Measurements from ENCODE around the gene TAS2R38.

DNA sequence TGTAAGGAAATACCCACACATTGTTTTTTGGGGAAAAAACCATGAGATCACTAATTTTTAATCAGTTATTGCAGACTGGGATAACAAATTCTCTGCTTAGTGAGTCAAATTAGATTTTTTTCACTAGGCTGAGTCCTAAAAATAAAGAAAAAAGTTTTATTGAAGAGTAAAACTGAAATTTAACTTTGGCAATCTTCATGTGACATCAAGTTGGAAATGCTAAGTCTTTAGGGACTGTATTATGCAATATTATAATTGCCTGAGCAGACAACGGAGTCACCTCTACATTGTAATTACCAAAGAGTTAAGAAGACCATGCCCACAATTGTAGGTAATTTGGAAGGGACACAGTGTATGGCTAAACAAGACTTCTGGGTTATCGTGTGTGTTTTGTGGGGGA lies 24.6 kb downstream of the TAS2R38 start:
- TF ChIP-seq EP300 (IDR thresholded peaks at IDR 0.05) (no peak), CTCF (IDR thresholded peaks at IDR 0.05) (no peak)
